Measurements from ENCODE around the gene PRR19.

The PRR19 gene

GRCh38 chr19:42349378-42350107 is 47.6 kb downstream of the PRR19 start:
- DNase-seq (ENCODE audit: low spot score), result no peak

- DNase-seq (ENCODE audit: low spot score), result no peak
These were observed 48.5 kb downstream of the PRR19 start for GRCh38 chr19:42350417-42350816.

GRCh38 chr19:42351079-42351735 is 49.3 kb downstream of the PRR19 start:
- no peak for DNase-seq (ENCODE audit: low spot score)

- peak; percentile 44 for DNase-seq (ENCODE audit: low spot score)
These were observed 50.6 kb downstream of the PRR19 start for GRCh38 chr19:42352301-42353259.

- no peak for DNase-seq (ENCODE audit: low spot score)
These were observed 51.5 kb downstream of the PRR19 start for GRCh38 chr19:42353341-42354015.

- no peak for DNase-seq (ENCODE audit: low spot score)
These were observed 54.0 kb downstream of the PRR19 start for GRCh38 chr19:42355896-42356295.

GRCh38 chr19:42356686-42357085 is 54.8 kb downstream of the PRR19 start:
- no peak for DNase-seq (ENCODE audit: low spot score)

GRCh38 chr19:42357290-42357689 is 55.4 kb downstream of the PRR19 start:
- DNase-seq (ENCODE audit: low spot score), result no peak

Data from cerebellar cortex (tissue), 1 donor.